Endodermal cell (in vitro differentiated cells): ENCODE data around the gene ACO2. TPM values are rescaled to one million over a fixed set of nuclear protein-coding genes. Genes with fewer than 3 reads are reported as not detected.
A peak's percentile ranks its signal among the peaks of the same experiment; 100 is the strongest.

ENCODE experiments used
- DNase-seq: peaks from one replicate; pipeline ENCODE4 v3.0.0-alpha.2; 2017
- H3K27ac ChIP-seq: 2 replicates; pipeline ENCODE4 v1.5.1; 2013; ENCODE audit warnings: mild to moderate bottlenecking, low read depth, low read length, moderate library complexity
- H3K27me3 ChIP-seq: 2 replicates; pipeline ENCODE4 v1.6.1; 2013; ENCODE audit warnings: mild to moderate bottlenecking, low read length, moderate library complexity; ENCODE audit not compliant: insufficient read depth, control insufficient read depth, poor library complexity, severe bottlenecking
- H3K36me3 ChIP-seq: 2 replicates; pipeline ENCODE4 v1.7.0; 2013; ENCODE audit warnings: mild to moderate bottlenecking, low read length, moderate library complexity; ENCODE audit not compliant: control insufficient read depth, insufficient read depth
- H3K4me1 ChIP-seq: one replicate; pipeline ENCODE4 v1.7.0; 2013; ENCODE audit warnings: low read length; ENCODE audit not compliant: control insufficient read depth, insufficient read depth
- H3K4me3 ChIP-seq: 2 replicates; pipeline ENCODE4 v1.5.1; 2013; ENCODE audit warnings: mild to moderate bottlenecking, low read length, moderate library complexity
- H3K9ac ChIP-seq: 2 replicates; pipeline ENCODE4 v1.6.1; 2013; ENCODE audit warnings: mild to moderate bottlenecking, low read length, moderate library complexity; ENCODE audit not compliant: poor library complexity, severe bottlenecking; ENCODE audit errors: extremely low read depth
- H3K9me3 ChIP-seq: 2 replicates; pipeline ENCODE4 v1.6.1; 2013; ENCODE audit warnings: mild to moderate bottlenecking, low read length, moderate library complexity; ENCODE audit not compliant: control insufficient read depth
- H3K27ac Mint-ChIP-seq: 2 replicates; pipeline ENCODE4 v1.8.0; 2020; ENCODE audit warnings: mixed read lengths
- H3K27me3 Mint-ChIP-seq: 2 replicates; pipeline ENCODE4 v1.8.0; 2021; ENCODE audit warnings: mild to moderate bottlenecking, mixed read lengths; ENCODE audit not compliant: insufficient read depth
- H3K36me3 Mint-ChIP-seq: 2 replicates; pipeline ENCODE4 v1.8.0; 2020; ENCODE audit warnings: low read depth, mixed read lengths
- H3K4me1 Mint-ChIP-seq: 2 replicates; pipeline ENCODE4 v1.8.0; 2020; ENCODE audit warnings: mixed read lengths
- H3K4me3 Mint-ChIP-seq: 2 replicates; pipeline ENCODE4 v1.8.0; 2020; ENCODE audit warnings: mild to moderate bottlenecking, moderate library complexity, mixed read lengths
- H3K9me3 Mint-ChIP-seq: 2 replicates; pipeline ENCODE4 v1.8.0; 2020; ENCODE audit warnings: mild to moderate bottlenecking, mixed read lengths
- CTCF ChIP-seq: fragments of 200-600 bp; sonication (generic); conservative IDR thresholded peaks from 2 replicates; pipeline ENCODE4 v1.5.0; 2021; ENCODE audit warnings: antibody characterized with exemption, mild to moderate bottlenecking
- WGBS, 2 experiments: methylation state at CpG; one replicate each; pipeline versions ENCODE4 v1.1.5 to v1.1.7; 2013; ENCODE audit warnings: missing lambda C conversion rate in 2 of 2, mixed read lengths in 1 of 2; ENCODE audit not compliant: insufficient coverage in 1 of 2, insufficient read length in 1 of 2; 5-methylcytosine and 5-hydroxymethylcytosine counted together
- total RNA-seq, 2 donors: library from RNA; stranded (reverse); fragmentation: NEBNext Ultra II Directional in 1 of 2; extraction: Animal tissue kit (Norgen Biotek cat#: 25700) in 1 of 2; gene quantifications; 2 replicates in 1 of 2; 3 replicates in 1 of 2; pipeline ENCODE4 v1.2.1, GENCODE V29; 2021

ACO2 gene
- total RNA-seq, 2 donors from 2014 or later = 69.0 to 82.3 TPM

- Mint-ChIP-seq H3K4me1 (peaks cover 13% of the 10 kb centered on the region), H3K9me3 (no peaks in the 10 kb centered on the region), H3K27ac (peak overlapping the region; percentile 99), H3K4me3 (peak overlapping the region; percentile 99), H3K36me3 (peaks cover 31% of the 10 kb centered on the region), H3K27me3 (no peaks in the 10 kb centered on the region)
- peak; percentile 67 for DNase-seq
- TF ChIP-seq CTCF = no peak
- peak overlapping the region; percentile 99 for H3K9ac ChIP-seq
- no peaks in the 10 kb centered on the region for H3K9me3 ChIP-seq
- peaks cover 6% of the 10 kb centered on the region for H3K4me1 ChIP-seq
- H3K36me3 ChIP-seq = peaks cover 20% of the 10 kb centered on the region
- peak overlapping the region; percentile 56 for H3K27ac ChIP-seq
- H3K27me3 ChIP-seq = no peaks in the 10 kb centered on the region
- WGBS, 2 experiments = 0% methylated on average over 34 of the region's 34 CpGs; no CpG with 5 or more reads in 1 of the 2 experiments
- H3K4me3 ChIP-seq = peak overlapping the region; percentile 97
Measured at GRCh38 chr22:41446057-41446501, 22.8 kb upstream of the ACO2 start.

GRCh38 chr22:41446639-41447434 lies 22.1 kb upstream of the ACO2 start, which contains the start of gene TOB2:
Gene TOB2, minus strand, starts transcription at chr22:41446801. Its CDS starts 9,456 bp downstream, at chr22:41437345.
- H3K27ac Mint-ChIP-seq = peak within 1 kb of the TSS; percentile 99

More at GRCh38 chr22:41446639-41447434, 22.1 kb upstream of the ACO2 start, which contains the start of gene TOB2:
- Histone ChIP-seq H3K36me3 (peaks cover 15% of the 10 kb centered on the region), H3K27ac (peak within 1 kb of the TSS; percentile 98), H3K4me3 (peak within 1 kb of the TSS; percentile 97), H3K9ac (peak within 1 kb of the TSS; percentile 99), H3K4me1 (peaks cover 6% of the 10 kb centered on the region), H3K27me3 (no peaks in the 10 kb centered on the region), H3K9me3 (no peaks in the 10 kb centered on the region)
- no peak for TF ChIP-seq CTCF
- H3K36me3 Mint-ChIP-seq = peaks cover 28% of the 10 kb centered on the region
- peak within 1 kb of the TSS; percentile 99 for H3K4me3 Mint-ChIP-seq
- peaks cover 11% of the 10 kb centered on the region for H3K4me1 Mint-ChIP-seq
- WGBS, 2 experiments = 0 to 1% methylated on average over 60 to 85 of the region's 85 CpGs
- H3K9me3 Mint-ChIP-seq = no peaks in the 10 kb centered on the region
- DNase-seq = peak; percentile 97
- H3K27me3 Mint-ChIP-seq = no peaks in the 10 kb centered on the region
